NCI-H2196 (cell line): ENCODE measurements around the gene AFAP1L1.

Experiments
- DNase-seq: peaks from one replicate; lab custom pipeline; 2025; ENCODE audit not compliant: unreplicated experiment; lab: John Stamatoyannopoulos, UW

The AFAP1L1 gene

GRCh38 chr5:149284501-149284900, 12.8 kb downstream of the AFAP1L1 start:
- DNase-seq: no peak

- no peak for DNase-seq
Observed at GRCh38 chr5:149285153-149285552, 13.5 kb downstream of the AFAP1L1 start.

- no peak for DNase-seq
Observed at GRCh38 chr5:149288436-149288835, 16.8 kb downstream of the AFAP1L1 start.

GRCh38 chr5:149289301-149289700, 17.6 kb downstream of the AFAP1L1 start:
- DNase-seq: no peak

- no peak for DNase-seq
Observed at GRCh38 chr5:149294872-149295829, 23.5 kb downstream of the AFAP1L1 start.

- no peak for DNase-seq
Observed at GRCh38 chr5:149297340-149298025, 25.8 kb downstream of the AFAP1L1 start.

GRCh38 chr5:149298163-149298562, 26.5 kb downstream of the AFAP1L1 start:
- DNase-seq: no peak

- no peak for DNase-seq
Observed at GRCh38 chr5:149298842-149299404, 27.3 kb downstream of the AFAP1L1 start.

- no peak for DNase-seq
Observed at GRCh38 chr5:149299451-149300054, 27.9 kb downstream of the AFAP1L1 start.

GRCh38 chr5:149300441-149300840, 28.8 kb downstream of the AFAP1L1 start:
- DNase-seq: no peak

- no peak for DNase-seq
Observed at GRCh38 chr5:149301049-149301743, 29.5 kb downstream of the AFAP1L1 start.

- no peak for DNase-seq
Observed at GRCh38 chr5:149301744-149302380, 30.2 kb downstream of the AFAP1L1 start.

- DNase-seq: no peak
Observed at GRCh38 chr5:149302641-149303040, 31.0 kb downstream of the AFAP1L1 start.

GRCh38 chr5:149303210-149303609, 31.6 kb downstream of the AFAP1L1 start:
- DNase-seq: no peak

- DNase-seq: no peak
Observed at GRCh38 chr5:149304195-149305078, 32.8 kb downstream of the AFAP1L1 start.

GRCh38 chr5:149309354-149309753, 37.7 kb downstream of the AFAP1L1 start:
- no peak for DNase-seq

GRCh38 chr5:149310488-149310887, 38.8 kb downstream of the AFAP1L1 start:
- DNase-seq: no peak

GRCh38 chr5:149310947-149311658, 39.4 kb downstream of the AFAP1L1 start:
- peak; percentile 5 for DNase-seq
